Activated CD8-positive, alpha-beta memory T cell treated with anti-CD3 and anti-CD28 coated beads for 1 hour (primary cell): ENCODE data around the gene RTL10.

Experiments
- DNase-seq, 2 donors: peaks; one replicate each; pipeline ENCODE4 v3.0.0-alpha.2; 2020; ENCODE audit warnings: low read depth in 1 of 2; ENCODE audit errors: extremely low read depth in 1 of 2

The RTL10 gene

DNA sequence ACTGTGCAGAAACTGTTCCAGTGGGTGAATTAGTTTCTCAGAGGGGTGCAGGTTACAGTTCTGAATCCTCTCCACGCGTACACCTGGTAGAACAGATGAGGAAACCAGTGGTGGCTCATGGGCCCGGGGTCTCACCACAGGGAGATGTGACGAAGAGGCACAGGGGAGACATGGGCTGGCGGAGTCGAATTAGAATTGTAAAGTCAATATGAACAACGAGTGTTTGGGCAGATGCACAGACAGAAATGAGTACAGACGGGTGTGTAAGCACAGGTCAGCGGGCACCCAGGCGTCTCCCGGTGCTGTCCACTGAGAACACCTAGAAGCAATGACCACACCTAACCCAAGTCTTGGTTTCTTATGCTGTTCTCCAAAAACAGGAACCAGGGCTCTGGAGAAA is 41.8 kb downstream of the RTL10 start:
- no peak for DNase-seq

DNA sequence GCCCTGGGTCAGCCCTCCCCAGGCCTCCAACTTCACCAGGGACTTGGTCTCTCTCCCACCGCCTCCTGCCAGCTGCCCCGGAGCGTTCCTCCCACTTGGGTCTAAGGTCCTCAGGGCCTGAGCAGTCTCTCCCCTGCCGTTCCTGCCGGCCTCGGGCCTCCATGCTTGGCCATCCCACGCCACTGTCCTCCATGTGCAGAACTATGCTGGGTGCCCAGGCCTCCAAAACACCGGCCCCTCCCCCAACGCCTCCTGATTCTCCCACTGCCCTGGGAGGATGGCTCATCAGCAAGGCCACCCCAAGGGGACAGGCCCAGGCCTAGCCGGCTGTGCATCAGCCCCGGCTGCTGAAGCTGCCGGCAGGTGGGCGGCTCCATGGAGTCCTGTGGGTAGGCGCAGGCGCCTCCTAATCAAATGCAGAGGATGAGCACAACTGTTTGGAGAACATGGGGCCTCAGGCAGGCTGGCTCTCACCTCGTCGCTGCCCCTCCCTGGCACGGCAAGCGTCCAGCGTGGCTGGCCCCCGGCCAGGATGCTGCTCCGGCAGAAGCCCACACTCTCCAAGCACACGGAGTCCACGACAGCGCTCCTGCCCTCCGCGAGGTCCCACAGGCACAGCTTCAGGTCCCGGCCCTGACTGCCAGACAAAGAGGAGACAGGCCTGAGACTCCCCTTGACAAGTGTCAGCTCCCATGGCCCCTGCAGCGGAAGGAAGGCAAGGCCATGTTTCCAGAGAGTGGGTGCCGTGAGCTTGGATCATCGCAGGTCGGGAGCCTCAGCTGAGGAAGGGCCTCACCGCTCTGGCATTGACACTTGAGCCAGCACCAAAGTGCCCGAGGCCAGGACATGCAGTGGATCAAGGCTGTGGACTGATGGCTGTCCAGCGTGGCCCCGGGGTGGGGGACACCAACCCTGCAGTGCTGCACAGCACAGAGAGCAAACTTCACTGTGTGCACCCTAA is 42.6 kb downstream of the RTL10 start:
- no peak for DNase-seq

DNA sequence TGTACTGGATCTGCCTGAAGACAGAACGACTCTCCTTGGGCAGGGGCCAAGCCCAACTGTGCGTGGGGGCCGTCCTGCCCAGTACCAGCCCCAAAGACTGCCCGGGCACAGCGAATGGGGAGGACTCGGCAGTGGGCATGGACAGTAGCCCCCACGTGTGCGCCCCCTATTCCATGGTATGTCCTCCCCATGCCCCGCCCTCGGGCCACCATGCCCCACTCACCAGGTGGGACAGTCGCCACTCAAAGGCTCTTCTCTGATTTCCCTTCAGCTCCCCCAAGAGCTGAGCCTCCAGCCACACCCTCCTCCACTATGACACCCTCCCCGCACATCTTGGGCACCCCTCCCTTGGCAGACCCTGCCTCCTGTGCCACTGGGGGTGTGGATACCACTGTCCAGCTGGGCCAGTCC is 43.5 kb downstream of the RTL10 start:
- DNase-seq: no peak

DNA sequence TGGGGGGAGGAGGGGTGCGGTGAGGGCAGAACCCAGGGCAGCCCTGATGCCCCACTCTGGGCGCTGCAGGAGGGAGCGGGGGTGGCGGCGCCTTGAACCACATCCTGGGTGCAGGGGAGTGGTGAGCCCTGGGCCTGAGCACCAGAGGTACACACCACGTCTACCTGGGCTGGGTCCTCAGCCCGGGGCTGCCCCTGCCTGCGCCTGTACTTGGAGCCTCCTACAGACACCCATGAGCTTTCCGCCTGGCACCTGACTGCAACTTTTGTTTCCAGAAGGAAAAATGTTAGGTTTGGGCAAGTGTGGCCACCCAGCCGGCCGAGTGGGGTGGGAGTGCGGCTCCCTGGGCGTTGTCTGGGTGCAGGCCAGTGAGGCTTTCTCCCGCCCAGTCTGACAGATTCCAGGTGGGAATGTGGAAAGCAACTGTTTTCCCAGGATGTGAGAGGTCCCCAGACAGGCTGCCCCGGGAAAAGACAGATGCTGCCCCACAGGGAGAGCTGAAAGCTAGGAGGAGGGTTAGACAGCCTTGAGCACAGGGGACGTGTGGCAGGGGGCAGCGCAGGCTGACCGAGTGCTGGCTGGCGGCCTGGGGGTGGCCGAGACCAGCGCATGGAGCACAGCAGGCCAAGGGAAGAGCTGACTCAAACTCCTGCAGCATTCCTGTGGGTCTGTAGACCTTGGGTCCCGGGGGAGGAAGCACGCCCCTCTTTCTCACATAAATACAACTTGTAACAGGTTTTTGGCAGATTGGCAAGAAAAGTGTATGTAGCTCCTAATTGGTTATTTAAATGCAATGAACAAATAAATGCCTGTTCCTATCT is 44.1 kb downstream of the RTL10 start:
- no peak for DNase-seq

DNA sequence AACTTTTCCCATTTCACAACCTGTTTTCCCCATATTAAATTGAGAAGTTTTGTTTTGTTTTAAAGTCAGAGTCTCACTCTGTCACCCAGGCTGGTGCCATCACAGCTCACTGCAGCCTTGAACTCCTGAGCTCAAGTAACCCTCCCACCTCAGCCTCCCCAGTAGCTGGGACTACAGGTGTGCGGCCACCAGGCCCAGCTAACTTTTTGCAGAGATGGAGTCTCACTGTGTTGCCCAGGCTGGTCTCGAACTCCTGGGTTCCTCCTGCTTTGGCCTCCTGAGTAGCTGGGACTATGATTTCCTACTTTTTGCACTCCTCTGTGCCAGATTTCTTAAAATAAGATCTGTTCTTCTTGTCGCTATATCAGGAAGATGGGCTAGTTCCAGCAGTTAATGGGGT is 44.9 kb downstream of the RTL10 start:
- no peak for DNase-seq

DNA sequence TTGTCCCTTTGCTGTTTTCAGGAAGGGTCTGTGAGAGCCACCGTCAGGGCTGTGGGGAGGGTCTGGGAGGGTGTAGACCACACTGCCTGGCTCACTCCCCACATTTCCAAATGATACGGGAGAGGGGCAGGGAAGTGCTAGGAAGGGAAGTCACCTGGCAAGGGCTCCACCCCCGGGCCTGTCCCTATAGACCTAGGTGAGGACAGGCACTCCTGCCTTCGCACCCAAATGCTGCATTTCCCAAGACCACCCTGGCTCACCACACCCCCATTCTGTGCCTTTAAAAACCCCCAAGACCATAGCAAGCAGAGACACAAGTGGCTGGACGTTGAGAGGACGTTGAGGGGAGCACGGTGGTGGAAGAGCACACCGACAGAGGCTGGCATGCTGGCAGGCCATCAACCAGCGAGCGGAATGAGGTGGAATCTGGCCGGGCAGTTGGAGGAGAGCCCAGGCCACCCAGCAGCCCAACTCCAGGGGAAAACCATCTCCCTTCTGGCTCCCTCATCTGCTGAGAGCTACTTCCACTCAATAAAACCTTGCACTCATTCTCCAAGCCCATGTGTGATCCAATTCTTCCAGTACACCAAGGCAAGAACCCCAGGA is 45.7 kb downstream of the RTL10 start:
- no peak for DNase-seq

DNA sequence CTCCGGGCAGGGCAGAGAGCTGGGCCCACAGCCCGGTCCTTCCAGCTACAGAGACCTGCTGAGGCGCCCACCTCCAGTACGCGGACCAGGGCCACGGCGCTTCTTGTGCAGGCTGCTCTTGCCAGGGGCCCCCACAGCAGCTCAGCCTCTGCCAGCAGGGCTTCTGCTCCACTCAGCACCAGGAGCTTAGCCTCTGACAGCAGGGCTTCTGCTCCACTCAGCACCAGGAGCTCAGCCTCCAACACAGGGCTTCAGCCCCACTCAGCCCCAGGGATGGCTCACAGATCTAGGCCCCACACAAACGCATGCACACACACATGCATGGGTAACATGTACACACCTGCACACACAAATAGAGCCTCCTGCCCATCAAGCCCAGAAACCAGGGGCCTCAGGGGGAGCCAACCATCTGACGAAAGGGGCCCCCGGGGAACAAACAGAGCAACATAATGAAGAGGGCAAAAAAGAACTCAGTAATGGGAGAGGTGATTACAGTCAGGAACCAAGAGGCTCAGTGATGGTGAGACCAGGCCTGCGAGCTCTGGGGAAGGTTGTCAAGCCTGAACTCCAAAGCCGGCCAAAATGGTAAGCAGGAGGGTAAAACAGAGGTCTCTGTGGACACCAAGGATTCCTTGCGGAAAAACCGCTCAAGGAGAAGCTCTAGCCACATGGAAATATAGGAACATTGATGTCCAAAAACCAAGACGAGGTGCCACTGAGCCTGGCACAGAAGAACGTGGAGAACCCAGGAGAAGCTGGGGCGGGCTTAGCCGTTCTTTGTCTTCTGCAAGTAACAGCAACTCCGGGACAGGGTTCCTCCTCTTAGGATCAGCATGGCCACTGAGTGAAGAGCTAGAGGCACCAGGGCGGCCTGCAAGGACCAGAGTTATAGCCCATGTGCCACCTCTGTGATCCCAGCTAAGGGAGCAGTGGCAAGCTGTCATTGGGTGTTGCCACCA is 46.5 kb downstream of the RTL10 start:
- no peak for DNase-seq

DNA sequence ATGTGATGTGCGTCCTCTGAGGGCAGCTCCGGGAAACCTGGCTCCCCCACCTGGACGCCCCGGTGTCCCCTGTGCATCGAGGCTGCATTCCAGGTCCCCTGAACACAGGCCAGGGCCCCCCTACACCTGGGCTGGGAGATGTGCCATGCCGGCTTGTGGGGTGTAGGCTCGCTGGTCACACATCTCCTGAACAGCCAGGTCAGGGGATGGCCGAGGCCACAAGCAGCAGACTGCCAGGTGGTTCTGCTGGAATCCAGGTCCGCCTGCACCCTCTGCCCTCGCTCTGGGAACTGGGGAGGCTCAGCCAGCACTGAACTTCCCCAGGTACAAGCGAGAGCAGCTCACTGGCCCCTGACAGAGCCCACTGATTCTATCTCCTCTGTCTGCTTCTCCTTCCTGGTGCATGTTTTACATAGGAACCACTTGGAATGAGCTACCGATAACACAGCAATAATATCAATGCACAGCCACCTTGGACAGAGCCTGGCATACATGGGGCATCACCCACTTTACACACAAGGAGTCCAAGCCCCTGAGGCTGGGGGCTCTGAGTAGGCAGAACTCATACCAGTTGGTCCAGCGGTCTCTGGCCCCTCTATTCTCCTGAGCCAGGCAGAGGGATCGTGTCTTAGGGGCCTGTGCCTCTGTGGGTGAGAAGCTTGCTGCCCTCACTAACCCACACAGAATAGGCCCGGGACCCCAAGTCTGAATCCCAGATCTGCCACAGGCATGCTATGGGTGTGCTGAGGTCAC is 47.3 kb downstream of the RTL10 start:
- DNase-seq: no peak

DNA sequence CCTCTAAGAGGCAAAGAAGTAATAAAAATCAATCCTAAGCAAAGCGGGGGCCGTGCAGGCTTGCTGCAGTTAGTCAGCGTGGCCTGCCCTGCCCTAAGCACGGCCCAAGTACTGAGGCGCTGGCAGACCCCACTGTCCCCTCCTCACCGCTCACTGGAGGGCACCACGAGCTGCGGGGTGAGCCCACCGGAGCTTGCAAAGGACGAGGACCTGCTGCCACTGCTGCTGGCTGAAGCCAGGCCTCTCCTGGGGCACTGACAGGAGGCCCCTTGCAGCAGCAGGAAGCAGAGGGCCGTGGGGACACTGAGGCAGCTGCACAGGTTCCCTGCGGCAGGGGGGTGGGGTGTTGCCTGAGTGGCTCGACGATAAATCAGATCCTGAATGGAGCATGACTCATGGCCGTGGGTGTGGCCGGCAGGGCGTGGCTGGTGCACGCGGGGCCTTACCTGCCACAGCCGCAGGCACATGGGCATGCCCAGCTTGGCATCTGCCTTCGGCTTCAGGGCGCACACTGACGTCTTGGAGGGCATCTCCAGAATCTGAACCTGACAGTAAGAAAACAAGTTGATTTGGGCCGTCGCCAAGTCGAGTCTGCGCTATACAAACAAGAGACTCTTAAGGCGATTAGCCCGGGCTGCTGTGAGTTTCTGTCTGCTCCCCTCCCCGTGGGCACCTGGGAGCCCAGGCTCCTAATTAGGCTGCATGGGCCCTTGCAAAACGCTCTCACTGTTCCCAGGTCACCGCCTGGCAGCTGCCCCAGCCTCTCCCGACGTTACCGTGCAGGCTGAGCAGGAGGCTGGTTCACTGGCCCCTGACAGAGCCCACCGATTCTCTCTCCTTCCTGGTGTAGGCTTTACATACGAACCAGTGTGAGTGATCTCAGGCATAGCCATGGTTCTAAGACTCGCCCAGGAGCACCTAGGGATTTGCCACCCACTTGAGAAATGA is 48.2 kb downstream of the RTL10 start:
- DNase-seq: no peak

DNA sequence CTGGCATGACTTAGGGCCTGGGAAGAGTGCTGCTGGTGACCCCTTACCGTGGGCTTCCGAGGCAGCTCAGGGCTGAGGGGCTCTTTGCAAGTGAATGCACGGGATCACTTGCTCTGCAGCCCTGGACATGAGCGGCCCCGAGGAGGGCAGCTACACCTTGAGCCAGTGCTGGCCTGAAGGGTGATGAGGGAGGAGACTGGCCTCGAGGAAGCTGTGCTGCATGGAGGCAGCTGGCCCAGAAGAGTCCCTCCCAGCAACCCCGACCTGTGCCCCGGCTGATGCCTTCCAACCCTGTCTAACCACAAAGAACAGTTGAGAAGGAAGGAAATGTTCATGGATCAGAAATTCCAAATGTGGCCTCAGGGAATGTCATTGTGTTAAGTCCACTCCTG is 48.9 kb downstream of the RTL10 start:
- DNase-seq: no peak
